BJ (cell line): Measurements from ENCODE around the gene ACTG2. TPM values are rescaled to one million over a fixed set of nuclear protein-coding genes. Genes with fewer than 3 reads are reported as not detected.

Experiments
- CTCF ChIA-PET: fragments of 350-600 bp; formaldehyde crosslinking; extraction: SDS; loops from one replicate; lab custom pipeline; 2021; ENCODE audit warnings: antibody characterized with exemption, inconsistent platforms; lab: Yijun Ruan, JAX
- POLR2A ChIA-PET: fragments of 300-600 bp; sonication (Branson Sonifier 250); formaldehyde crosslinking; extraction: SDS; loops from one replicate; lab custom pipeline; 2021; ENCODE audit warnings: antibody characterized with exemption; lab: Charles Lee
- DNase-seq: peaks from one replicate; pipeline ENCODE4 v3.0.0-alpha.2; 2011; ENCODE audit warnings: low read depth
- H3K27me3 ChIP-seq: 2 replicates; pipeline ENCODE4 v1.6.0; 2011; ENCODE audit warnings: low read length; ENCODE audit not compliant: control insufficient read depth, insufficient read depth
- H3K36me3 ChIP-seq: 2 replicates; pipeline ENCODE4 v1.5.1; 2011; ENCODE audit warnings: low read length; ENCODE audit not compliant: control insufficient read depth, insufficient read depth
- H3K4me3 ChIP-seq: 2 replicates; pipeline ENCODE4 v1.5.1; 2011; ENCODE audit warnings: low read depth, mild to moderate bottlenecking, control low read depth, low read length
- CTCF ChIP-seq: IDR thresholded peaks from 2 replicates; pipeline ENCODE4 v1.5.1; 2011; ENCODE audit warnings: low read depth, mild to moderate bottlenecking, control low read depth, inconsistent platforms, low read length, moderate library complexity; ENCODE audit not compliant: insufficient read depth
- polyA plus RNA-seq: library from polyadenylated mRNA; depleted of rRNA; stranded (reverse); fragments of >200 nt; gene quantifications from 2 replicates; pipeline ENCODE4 v1.2.3, GENCODE V29; 2011

Gene ACTG2
- polyA plus RNA-seq, 1 experiment = 81.3 TPM

- TF ChIP-seq CTCF = no peak
- CTCF ChIA-PET = interaction anchor here (1.0 to 1.3 kb wide), 3 partner anchors 9 to 536 kb away, joined by 3 to 4 read pairs (median 4); no protein-coding TSS in a partner anchor
- POLR2A ChIA-PET = no interaction called here
- no peak for DNase-seq
- no peak overlapping the region for H3K4me3 ChIP-seq
- H3K36me3 ChIP-seq = peaks cover 6% of the 10 kb centered on the region
- no peaks in the 10 kb centered on the region for H3K27me3 ChIP-seq
Measured at GRCh38 chr2:73855526-73855925, 37.3 kb upstream of the ACTG2 start.

- Histone ChIP-seq H3K36me3 (peaks cover 6% of the 10 kb centered on the region), H3K27me3 (no peaks in the 10 kb centered on the region), H3K4me3 (no peak overlapping the region)
- TF ChIP-seq CTCF = no peak
- peak; percentile 32 for DNase-seq
- POLR2A ChIA-PET = no interaction called here
- CTCF ChIA-PET = interaction anchor here (1.0 kb wide), 1 partner anchor 535 kb away, joined by 3 read pairs; no protein-coding TSS in a partner anchor
Measured at GRCh38 chr2:73856214-73856613, 36.6 kb upstream of the ACTG2 start.

- CTCF ChIA-PET = interaction anchor here (0.8 kb wide), 1 partner anchor 291 kb away, joined by 3 read pairs; no protein-coding TSS in a partner anchor
- H3K36me3 ChIP-seq = peaks cover 5% of the 10 kb centered on the region
- H3K27me3 ChIP-seq = no peaks in the 10 kb centered on the region
- POLR2A ChIA-PET = no interaction called here
- no peak for TF ChIP-seq CTCF
- no peak overlapping the region for H3K4me3 ChIP-seq
- no peak for DNase-seq
Measured at GRCh38 chr2:73859721-73860586, 32.9 kb upstream of the ACTG2 start.

GRCh38 chr2:73862987-73863386 lies 29.8 kb upstream of the ACTG2 start:
- CTCF ChIA-PET = interaction anchor here (1.4 kb wide), 1 partner anchor 39 kb away, joined by 3 read pairs; no protein-coding TSS in a partner anchor
- POLR2A ChIA-PET = no interaction called here
- no peak for TF ChIP-seq CTCF

GRCh38 chr2:73868204-73868978 lies 24.4 kb upstream of the ACTG2 start:
- H3K4me3 ChIP-seq = no peak overlapping the region
- no peak for DNase-seq
- CTCF ChIA-PET = no interaction called here
- no peak for TF ChIP-seq CTCF
- POLR2A ChIA-PET = no interaction called here
- H3K36me3 ChIP-seq = peaks cover 4% of the 10 kb centered on the region
- no peaks in the 10 kb centered on the region for H3K27me3 ChIP-seq

More at GRCh38 chr2:73862987-73863386, 29.8 kb upstream of the ACTG2 start:
- DNase-seq = no peak
- no peaks in the 10 kb centered on the region for H3K27me3 ChIP-seq
- H3K36me3 ChIP-seq = peaks cover 5% of the 10 kb centered on the region
- H3K4me3 ChIP-seq = no peak overlapping the region
